Muscle of arm (tissue), 12 donors: ENCODE results near the gene MARK3. TPM values are rescaled to one million over a fixed set of nuclear protein-coding genes. Genes with fewer than 3 reads are reported as not detected.
A peak's percentile ranks its signal among the peaks of the same experiment; 100 is the strongest.
"Not testable (repeated sequence)": the region's sequence is repeated elsewhere in the genome, so short reads cannot be mapped to it uniquely, and the experiment has no call there.

Experiments used
- DNase-seq: peaks from one replicate; pipeline ENCODE4 v3.0.0-alpha.2; 2013
- polyA plus RNA-seq, 12 donors: library from polyadenylated mRNA; unstranded; fragments of 120-200 nt; gene quantifications; one replicate each; pipeline ENCODE4 v1.2.1, GENCODE V29; 2013; ENCODE audit not compliant: insufficient read length in 12 of 12

Gene MARK3
- polyA plus RNA-seq, 12 donors: 51.7 to 92.4 (median 62.1) TPM; not detected in 1

GRCh38 chr14:103524002-103524935 lies 139.1 kb downstream of the MARK3 start:
- DNase-seq: no peak

- DNase-seq: not testable (repeated sequence)
Observed at GRCh38 chr14:103525430-103526246, 140.4 kb downstream of the MARK3 start.

GRCh38 chr14:103526247-103526913 lies 141.2 kb downstream of the MARK3 start:
- DNase-seq: no peak

- no peak for DNase-seq
Observed at GRCh38 chr14:103526914-103527248, 141.7 kb downstream of the MARK3 start.

GRCh38 chr14:103527408-103528145 lies 142.4 kb downstream of the MARK3 start:
- no peak for DNase-seq

GRCh38 chr14:103528146-103528586 lies 143.0 kb downstream of the MARK3 start:
- no peak for DNase-seq

- DNase-seq: peak; percentile 90
Observed at GRCh38 chr14:103528587-103529382, 143.6 kb downstream of the MARK3 start, which contains the start of gene TRMT61A. TRMT61A (plus strand) TSS chr14:103529196; CDS start chr14:103529979, 783 bp downstream.

- DNase-seq: no peak
Observed at GRCh38 chr14:103529383-103530365, 144.5 kb downstream of the MARK3 start.

GRCh38 chr14:103530390-103530789 lies 145.2 kb downstream of the MARK3 start:
- DNase-seq: no peak

- no peak for DNase-seq
Observed at GRCh38 chr14:103530831-103531230, 145.6 kb downstream of the MARK3 start.

- no peak for DNase-seq
Observed at GRCh38 chr14:103531421-103532215, 146.4 kb downstream of the MARK3 start.

- DNase-seq: no peak
Observed at GRCh38 chr14:103532216-103533136, 147.3 kb downstream of the MARK3 start.

GRCh38 chr14:103533137-103533998 lies 148.2 kb downstream of the MARK3 start:
- no peak for DNase-seq

- DNase-seq: no peak
Observed at GRCh38 chr14:103533999-103534575, 148.9 kb downstream of the MARK3 start.

GRCh38 chr14:103534576-103535061 lies 149.4 kb downstream of the MARK3 start:
- no peak for DNase-seq
